ENCODE results near the gene AADACL3. TPM values are rescaled to one million over a fixed set of nuclear protein-coding genes. Genes with fewer than 3 reads are reported as not detected.
A peak's percentile ranks its signal among the peaks of the same experiment; 100 is the strongest.
"Not testable (repeated sequence)": the region's sequence is repeated elsewhere in the genome, so short reads cannot be mapped to it uniquely, and the experiment has no call there.

The AADACL3 gene
- total RNA-seq, 1 donor from 2014 or later: not detected

DNA sequence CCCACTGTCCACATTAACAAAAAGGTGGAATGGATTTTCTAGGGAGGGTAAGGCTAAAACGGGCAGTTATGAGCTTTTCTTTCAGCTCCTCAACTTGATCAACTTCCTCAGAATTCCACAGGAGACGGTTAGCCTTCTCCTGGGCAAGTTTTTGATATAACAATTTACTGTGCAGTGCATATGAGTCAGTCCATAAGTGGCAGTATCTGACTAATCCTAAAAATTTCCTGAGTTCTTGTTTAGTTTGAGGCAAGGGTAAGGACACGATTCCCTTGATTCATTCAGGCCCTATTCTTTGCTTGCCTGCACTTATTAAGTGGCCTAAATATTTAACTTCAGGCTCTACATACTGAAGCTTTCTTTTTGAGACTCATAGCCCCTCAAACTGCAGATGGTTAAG lies 6.2 kb upstream of the AADACL3 start:
- H3K4me3 Mint-ChIP-seq: no peak overlapping the region
- H3K9me3 Mint-ChIP-seq: peaks cover 5% of the 10 kb centered on the region
- no peak for DNase-seq (ENCODE audit: low spot score in 2 of 2, unreplicated experiment in 2 of 2)
- no peaks in the 10 kb centered on the region for H3K36me3 Mint-ChIP-seq
- TF ChIP-seq, protein P1, sequence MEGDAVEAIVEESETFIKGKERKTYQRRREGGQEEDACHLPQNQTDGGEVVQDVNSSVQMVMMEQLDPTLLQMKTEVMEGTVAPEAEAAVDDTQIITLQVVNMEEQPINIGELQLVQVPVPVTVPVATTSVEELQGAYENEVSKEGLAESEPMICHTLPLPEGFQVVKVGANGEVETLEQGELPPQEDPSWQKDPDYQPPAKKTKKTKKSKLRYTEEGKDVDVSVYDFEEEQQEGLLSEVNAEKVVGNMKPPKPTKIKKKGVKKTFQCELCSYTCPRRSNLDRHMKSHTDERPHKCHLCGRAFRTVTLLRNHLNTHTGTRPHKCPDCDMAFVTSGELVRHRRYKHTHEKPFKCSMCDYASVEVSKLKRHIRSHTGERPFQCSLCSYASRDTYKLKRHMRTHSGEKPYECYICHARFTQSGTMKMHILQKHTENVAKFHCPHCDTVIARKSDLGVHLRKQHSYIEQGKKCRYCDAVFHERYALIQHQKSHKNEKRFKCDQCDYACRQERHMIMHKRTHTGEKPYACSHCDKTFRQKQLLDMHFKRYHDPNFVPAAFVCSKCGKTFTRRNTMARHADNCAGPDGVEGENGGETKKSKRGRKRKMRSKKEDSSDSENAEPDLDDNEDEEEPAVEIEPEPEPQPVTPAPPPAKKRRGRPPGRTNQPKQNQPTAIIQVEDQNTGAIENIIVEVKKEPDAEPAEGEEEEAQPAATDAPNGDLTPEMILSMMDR (IDR thresholded peaks at IDR 0.05; ENCODE audit: unreplicated experiment): no peak
- peaks cover 12% of the 10 kb centered on the region for H3K4me1 Mint-ChIP-seq
- peaks cover 11% of the 10 kb centered on the region for H3K27me3 Mint-ChIP-seq (ENCODE audit: low read depth)
- no peak overlapping the region for H3K27ac Mint-ChIP-seq

DNA sequence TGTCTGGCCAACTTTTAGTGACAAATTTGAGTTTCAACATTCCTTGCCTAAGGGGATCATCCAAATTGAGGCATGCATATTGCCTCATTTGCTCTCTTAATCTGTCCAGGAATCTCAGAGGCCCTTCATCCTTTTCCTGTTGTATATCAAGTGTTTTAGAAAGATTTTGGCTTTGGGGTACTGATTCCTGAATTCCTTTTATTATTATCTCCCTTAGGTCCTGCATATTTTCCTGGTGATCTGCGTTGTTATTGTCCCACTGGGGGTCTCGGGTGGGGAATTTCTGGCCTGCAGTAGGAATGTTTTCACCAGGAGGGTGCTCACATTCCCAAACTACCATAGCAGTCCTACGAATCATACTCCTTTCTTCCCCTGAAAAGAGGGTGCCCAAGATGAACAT lies 4.4 kb upstream of the AADACL3 start:
- Mint-ChIP-seq H3K27me3 (ENCODE audit: low read depth) (peaks cover 16% of the 10 kb centered on the region), H3K27ac (peak overlapping the region; percentile 23), H3K4me3 (no peak overlapping the region), H3K36me3 (no peaks in the 10 kb centered on the region), H3K4me1 (peaks cover 12% of the 10 kb centered on the region), H3K9me3 (no peaks in the 10 kb centered on the region)
- TF ChIP-seq, protein P1 (IDR thresholded peaks at IDR 0.05; ENCODE audit: unreplicated experiment): no peak
- DNase-seq (ENCODE audit: low spot score in 2 of 2, unreplicated experiment in 2 of 2): no peak

DNA sequence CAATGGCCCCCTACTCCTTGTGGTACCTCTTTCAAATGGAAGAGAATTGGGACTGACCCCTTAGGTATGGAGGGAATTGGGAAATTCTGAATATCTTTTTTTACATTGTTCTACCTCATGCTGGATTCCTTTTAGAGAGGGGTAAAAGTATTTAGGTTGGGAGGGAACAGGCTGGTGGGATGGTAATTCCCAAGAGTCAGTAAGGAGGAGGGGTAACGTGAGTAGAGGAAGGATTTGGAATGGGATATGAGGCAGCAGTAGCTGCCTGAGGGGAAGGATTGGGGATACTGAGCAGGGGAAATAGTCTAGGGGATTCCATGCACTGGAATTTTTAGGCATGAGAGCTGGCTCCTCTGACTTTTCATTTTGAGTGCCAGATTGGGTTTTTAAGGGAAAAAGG lies 3.8 kb upstream of the AADACL3 start:
- H3K27ac Mint-ChIP-seq: no peak overlapping the region

DNA sequence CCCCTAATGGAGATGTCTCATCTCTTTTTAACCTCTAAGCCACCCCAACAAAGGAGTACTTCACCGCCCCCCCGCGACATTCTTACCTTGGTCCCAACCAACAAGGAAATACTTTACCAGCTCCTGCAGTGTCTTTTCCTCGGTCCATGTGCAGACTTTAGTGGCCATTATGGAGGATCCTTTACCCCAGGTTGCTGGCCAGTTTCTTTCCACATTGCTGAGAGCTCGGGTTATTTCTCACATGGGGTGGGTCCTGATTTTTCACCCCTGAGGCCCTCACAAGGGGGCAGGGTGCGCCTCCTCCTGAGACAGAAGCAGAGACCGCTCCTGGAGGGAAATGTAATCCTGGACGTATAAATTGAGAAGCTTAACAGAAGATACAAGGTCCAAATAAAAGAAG lies 3.0 kb upstream of the AADACL3 start:
- no peak for DNase-seq (ENCODE audit: low spot score in 2 of 2, unreplicated experiment in 2 of 2)
- no peaks in the 10 kb centered on the region for H3K36me3 Mint-ChIP-seq
- H3K4me3 Mint-ChIP-seq: no peak overlapping the region
- no peaks in the 10 kb centered on the region for H3K9me3 Mint-ChIP-seq
- peaks cover 12% of the 10 kb centered on the region for H3K4me1 Mint-ChIP-seq
- H3K27ac Mint-ChIP-seq: no peak overlapping the region
- TF ChIP-seq, protein P1 (IDR thresholded peaks at IDR 0.05; ENCODE audit: unreplicated experiment): no peak
- H3K27me3 Mint-ChIP-seq (ENCODE audit: low read depth): peaks cover 26% of the 10 kb centered on the region

More for the DNA sequence above, 3.8 kb upstream of the AADACL3 start:
- DNase-seq (ENCODE audit: low spot score in 2 of 2, unreplicated experiment in 2 of 2): no peak
- TF ChIP-seq, protein P1 (IDR thresholded peaks at IDR 0.05; ENCODE audit: unreplicated experiment): no peak
- Mint-ChIP-seq H3K36me3 (no peaks in the 10 kb centered on the region), H3K9me3 (no peaks in the 10 kb centered on the region), H3K27me3 (ENCODE audit: low read depth) (peaks cover 18% of the 10 kb centered on the region), H3K4me1 (peaks cover 12% of the 10 kb centered on the region), H3K4me3 (no peak overlapping the region)

DNA sequence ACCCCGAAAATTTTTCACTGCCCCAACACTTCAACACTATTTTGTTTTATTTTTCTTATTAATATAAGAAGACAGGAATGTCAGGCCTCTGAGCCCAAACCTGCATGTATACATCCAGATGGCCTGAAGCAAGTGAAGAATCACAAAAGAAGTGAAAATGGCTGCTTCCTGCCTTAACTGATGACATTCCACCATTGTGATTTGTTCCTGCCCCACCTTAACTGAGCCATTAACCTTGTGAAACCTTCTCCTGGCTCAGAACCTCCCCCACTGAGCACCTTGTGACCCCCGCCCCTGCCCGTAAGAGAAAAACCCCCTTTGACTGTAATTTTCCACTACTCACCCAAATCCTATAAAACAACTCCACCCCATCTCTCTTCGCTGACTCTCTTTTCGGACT lies 2.3 kb upstream of the AADACL3 start:
- Mint-ChIP-seq H3K27me3 (ENCODE audit: low read depth) (peaks cover 26% of the 10 kb centered on the region), H3K4me1 (peaks cover 12% of the 10 kb centered on the region)
- not testable (repeated sequence) for H3K9me3 Mint-ChIP-seq; DNase-seq (ENCODE audit: low spot score in 2 of 2, unreplicated experiment in 2 of 2); H3K36me3 Mint-ChIP-seq; H3K27ac Mint-ChIP-seq; H3K4me3 Mint-ChIP-seq

DNA sequence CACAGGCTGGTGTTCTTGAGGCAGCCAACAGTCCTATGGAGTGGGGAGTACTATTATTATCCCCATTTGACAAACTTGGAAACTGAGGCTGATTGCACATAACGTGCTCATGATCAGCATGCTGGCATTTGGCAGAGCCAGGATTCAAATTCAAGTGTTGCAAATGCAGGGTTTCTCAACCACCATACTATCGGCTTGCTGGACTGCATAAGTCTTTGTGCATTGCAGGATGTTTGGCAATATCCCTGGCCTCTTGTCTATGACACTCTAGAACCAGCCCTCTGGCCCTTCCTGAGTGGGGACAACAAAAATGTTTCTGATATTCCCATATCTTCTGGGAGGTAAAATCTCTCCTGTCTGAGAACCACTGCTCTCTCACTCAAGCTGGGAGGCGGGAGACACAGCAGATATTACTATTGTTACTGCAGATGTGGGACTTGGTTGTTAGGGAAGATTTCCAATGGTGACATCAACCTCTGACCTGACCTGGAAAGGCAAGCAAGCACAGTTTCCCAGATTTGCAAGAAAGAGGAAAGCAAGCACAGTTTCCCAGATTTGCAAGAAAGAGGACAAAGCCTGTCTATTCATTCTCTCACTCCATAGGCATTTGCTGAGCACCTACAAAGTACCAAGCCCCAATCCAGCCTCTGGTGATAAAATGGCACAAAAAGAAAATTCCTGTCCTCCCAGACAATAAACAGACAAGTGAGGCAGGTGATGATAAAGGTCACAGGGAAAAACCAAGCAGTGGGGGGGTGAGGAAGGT lies 1.0 kb upstream of the AADACL3 start:
- DNase-seq (ENCODE audit: low spot score in 2 of 2, unreplicated experiment in 2 of 2): no peak
- TF ChIP-seq, protein P1 (IDR thresholded peaks at IDR 0.05; ENCODE audit: unreplicated experiment): no peak
- Mint-ChIP-seq H3K9me3 (no peaks in the 10 kb centered on the region), H3K4me1 (peaks cover 12% of the 10 kb centered on the region), H3K4me3 (no peak overlapping the region), H3K27ac (no peak overlapping the region), H3K36me3 (no peaks in the 10 kb centered on the region), H3K27me3 (ENCODE audit: low read depth) (peaks cover 26% of the 10 kb centered on the region)
